Stomach (tissue), 4 donors: Measurements from ENCODE around the gene PSMA6.

ENCODE experiments used
- CTCF ChIP-seq, 7 experiments: fragments of 450-650 bp in 4 of 7; fragments of 200-600 bp in 3 of 7; sonication (generic) in 3 of 7; IDR thresholded peaks; one replicate each; pipeline ENCODE4 v1.5.1; 2016 to 2019; ENCODE audit warnings: antibody characterized with exemption in 7 of 7, control low read depth in 2 of 7, mild to moderate bottlenecking in 1 of 7
- POLR2A ChIP-seq, 4 donors: fragments of 450-650 bp; IDR thresholded peaks; one replicate each; pipeline ENCODE4 v1.6.1; 2016; ENCODE audit warnings: antibody characterized with exemption in 4 of 4, control low read depth in 2 of 4, mild to moderate bottlenecking in 1 of 4, moderate library complexity in 1 of 4

- TF ChIP-seq CTCF (IDR thresholded peaks at IDR 0.05) (no peak), POLR2A (IDR thresholded peaks at IDR 0.05) (no peak)
These were observed 39.7 kb upstream of the PSMA6 start for GRCh38 chr14:35252451-35252868.
